HG03139 (cell line): ENCODE measurements around the gene PRR3.

ENCODE experiments used
- ATAC-seq: cut with Tn5 transposase; IDR thresholded peaks from one replicate; pipeline ENCODE4 v1.9.1; 2021; ENCODE audit not compliant: unreplicated experiment

The PRR3 gene

DNA sequence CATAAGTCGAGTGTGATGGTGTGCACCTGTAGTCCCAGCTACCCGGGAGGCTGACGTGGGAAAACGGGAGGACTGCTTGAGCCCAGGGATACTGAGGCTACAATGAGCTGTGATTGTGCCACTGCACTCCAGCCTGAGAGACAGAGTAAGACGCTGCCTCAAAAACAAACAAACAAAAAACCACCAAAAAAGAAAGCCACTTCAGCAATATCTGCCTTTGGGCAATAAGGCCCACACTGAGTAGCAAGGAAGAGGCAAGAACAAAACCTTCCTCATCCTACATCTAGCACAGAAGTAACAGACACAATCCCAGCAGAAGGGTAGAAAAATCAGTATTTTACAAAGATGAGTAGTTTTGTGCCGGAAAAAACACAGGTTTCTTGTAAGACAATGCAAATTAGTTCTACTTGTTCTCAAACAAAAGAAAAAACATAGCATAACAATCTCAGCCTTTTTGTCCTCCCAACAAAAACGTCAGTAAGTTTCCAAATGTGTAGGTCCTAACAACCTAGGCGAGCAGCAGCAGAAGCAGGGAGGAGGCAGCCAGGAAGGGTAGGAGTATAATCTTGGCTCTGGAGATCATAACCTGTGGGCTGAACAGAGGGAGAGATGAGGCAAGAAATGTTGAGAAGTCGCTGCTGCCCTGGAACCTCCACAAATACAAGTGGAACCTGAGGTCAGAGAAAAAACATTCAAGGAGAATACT lies 54.2 kb downstream of the PRR3 start:
- ATAC-seq = no peak

DNA sequence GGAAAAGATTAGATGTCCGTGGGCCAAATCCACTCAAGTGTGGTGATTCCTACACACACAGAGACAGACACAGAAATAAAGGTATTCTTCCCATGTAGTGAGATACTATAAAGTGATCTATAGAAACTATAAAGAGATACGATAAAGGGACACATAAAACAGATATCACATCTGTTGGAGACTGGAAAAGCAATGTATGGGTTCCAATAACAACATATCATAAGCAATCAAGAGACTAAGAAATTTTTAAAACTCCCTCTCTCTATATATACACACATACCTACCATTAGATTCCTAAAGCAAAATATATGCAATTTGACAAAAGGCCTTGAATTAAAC lies 54.7 kb downstream of the PRR3 start:
- no peak for ATAC-seq

DNA sequence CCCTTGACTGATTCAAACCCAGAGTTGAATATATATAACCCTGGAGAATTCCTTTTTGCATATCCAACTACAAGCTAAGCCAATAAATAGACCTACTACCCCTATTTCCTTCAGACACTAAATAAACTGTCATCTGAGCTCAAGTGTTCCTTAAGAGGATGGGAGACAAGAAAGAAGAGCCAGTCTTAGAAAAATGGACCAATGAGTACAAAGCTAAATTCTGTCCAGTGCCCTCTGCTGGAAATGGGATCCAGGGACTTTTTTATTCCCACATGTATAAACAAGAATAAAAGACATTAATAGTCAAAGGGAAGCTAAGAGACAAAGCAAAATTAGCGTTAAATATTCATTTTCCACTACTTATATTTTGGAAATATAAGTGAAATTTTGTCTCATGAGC lies 55.1 kb downstream of the PRR3 start:
- ATAC-seq = no peak

DNA sequence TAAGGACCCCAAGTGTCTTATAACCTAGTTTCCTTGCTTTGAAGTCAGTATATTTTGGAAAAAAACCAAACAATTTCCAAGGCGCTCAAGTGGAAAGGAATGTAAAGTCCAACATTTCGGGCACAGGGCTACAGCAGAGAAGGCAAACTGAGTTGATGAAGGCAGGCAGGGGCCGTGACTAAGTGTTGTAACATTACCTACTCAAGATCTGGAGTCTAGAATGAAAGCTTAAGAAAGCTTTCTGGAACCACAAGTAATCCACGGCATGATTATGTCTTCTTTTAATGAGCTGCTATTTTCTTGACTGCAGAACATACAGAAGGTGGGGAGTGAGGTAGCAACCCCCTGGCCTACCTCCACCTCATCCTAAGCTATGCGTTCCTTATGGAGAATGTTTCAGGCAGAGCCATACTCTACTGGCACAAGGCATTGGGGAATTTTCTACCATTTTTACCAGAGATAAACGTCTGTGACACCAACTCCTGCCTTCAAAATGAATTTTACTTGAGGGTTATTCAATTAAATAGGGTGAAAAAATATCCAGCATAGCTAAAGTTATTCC lies 55.7 kb downstream of the PRR3 start:
- no peak for ATAC-seq
